D721Med (cell line): Measurements from ENCODE around the gene SAFB.
"Not testable (repeated sequence)": the region's sequence is repeated elsewhere in the genome, so short reads cannot be mapped to it uniquely, and the experiment has no call there.

Source experiments
- DNase-seq: peaks from one replicate; pipeline ENCODE4 v3.0.0; 2011; ENCODE audit warnings: low spot score; ENCODE audit not compliant: insufficient read length
- FAIRE-seq: peaks from 2 replicates; lab custom pipeline; 2011; peaks lifted over from hg19 to GRCh38; lab: Jason Lieb, UNC
- CTCF ChIP-seq: IDR thresholded peaks from 2 replicates; pipeline ENCODE4 v1.5.1; 2012; ENCODE audit warnings: mild to moderate bottlenecking, control low read depth; ENCODE audit not compliant: insufficient read depth; ENCODE audit errors: missing control alignments

SAFB gene

GRCh38 chr19:5595129-5595528 lies 27.8 kb upstream of the SAFB start:
- FAIRE-seq, result no peak
- no peak for DNase-seq
- no peak for TF ChIP-seq CTCF

- no peak for TF ChIP-seq CTCF
- DNase-seq, result no peak
- no peak for FAIRE-seq
Measured at GRCh38 chr19:5595745-5596144, 27.1 kb upstream of the SAFB start.

- FAIRE-seq, result no peak
- TF ChIP-seq CTCF, result no peak
Measured at GRCh38 chr19:5600797-5601196, 22.1 kb upstream of the SAFB start.

GRCh38 chr19:5603626-5604025 lies 19.3 kb upstream of the SAFB start:
- no peak for FAIRE-seq
- DNase-seq, result no peak
- no peak for TF ChIP-seq CTCF

More at GRCh38 chr19:5600797-5601196, 22.1 kb upstream of the SAFB start:
- DNase-seq, result no peak

GRCh38 chr19:5605362-5605761 lies 17.5 kb upstream of the SAFB start:
- FAIRE-seq, result no peak
- no peak for DNase-seq
- TF ChIP-seq CTCF, result no peak

- FAIRE-seq, result no peak
- no peak for TF ChIP-seq CTCF
- no peak for DNase-seq
Measured at GRCh38 chr19:5607318-5608275, 15.3 kb upstream of the SAFB start.

- no peak for FAIRE-seq
- no peak for TF ChIP-seq CTCF
- no peak for DNase-seq
Measured at GRCh38 chr19:5608291-5608690, 14.6 kb upstream of the SAFB start.

GRCh38 chr19:5608766-5609165 lies 14.1 kb upstream of the SAFB start:
- FAIRE-seq, DNase-seq: not testable (repeated sequence)
